ENCODE results near the gene PEF1.

Gene PEF1

GRCh38 chr1:31671561-31672201, 27.0 kb upstream of the PEF1 start:
- DNase-seq (ENCODE audit: low read depth): no peak

GRCh38 chr1:31671147-31671546, 26.5 kb upstream of the PEF1 start:
- DNase-seq (ENCODE audit: low read depth): no peak

- no peak for DNase-seq (ENCODE audit: low read depth)
Observed at GRCh38 chr1:31670593-31670964, 25.9 kb upstream of the PEF1 start.

- DNase-seq (ENCODE audit: low read depth): no peak
Observed at GRCh38 chr1:31669786-31670592, 25.3 kb upstream of the PEF1 start.

- DNase-seq (ENCODE audit: low read depth): no peak
Observed at GRCh38 chr1:31669433-31669785, 24.7 kb upstream of the PEF1 start.

- no peak for DNase-seq (ENCODE audit: low read depth)
Observed at GRCh38 chr1:31668303-31668883, 23.7 kb upstream of the PEF1 start.

- no peak for DNase-seq (ENCODE audit: low read depth)
Observed at GRCh38 chr1:31667065-31667785, 22.5 kb upstream of the PEF1 start.

- DNase-seq (ENCODE audit: low read depth): no peak
Observed at GRCh38 chr1:31666263-31666963, 21.7 kb upstream of the PEF1 start.

- DNase-seq (ENCODE audit: low read depth): no peak
Observed at GRCh38 chr1:31665234-31665878, 20.7 kb upstream of the PEF1 start.

GRCh38 chr1:31664528-31664927, 19.9 kb upstream of the PEF1 start:
- no peak for DNase-seq (ENCODE audit: low read depth)

GRCh38 chr1:31663622-31664452, 19.2 kb upstream of the PEF1 start:
- DNase-seq (ENCODE audit: low read depth): peak; percentile 50

- DNase-seq (ENCODE audit: low read depth): no peak
Observed at GRCh38 chr1:31662463-31662862, 17.8 kb upstream of the PEF1 start.

GRCh38 chr1:31661856-31662255, 17.2 kb upstream of the PEF1 start:
- DNase-seq (ENCODE audit: low read depth): no peak

- DNase-seq (ENCODE audit: low read depth): no peak
Observed at GRCh38 chr1:31660871-31661455, 16.3 kb upstream of the PEF1 start.

- no peak for DNase-seq (ENCODE audit: low read depth)
Observed at GRCh38 chr1:31659889-31660288, 15.2 kb upstream of the PEF1 start.

- no peak for DNase-seq (ENCODE audit: low read depth)
Observed at GRCh38 chr1:31658721-31659120, 14.0 kb upstream of the PEF1 start.

- no peak for DNase-seq (ENCODE audit: low read depth)
Observed at GRCh38 chr1:31657972-31658510, 13.4 kb upstream of the PEF1 start.

GRCh38 chr1:31657020-31657804, 12.5 kb upstream of the PEF1 start:
- DNase-seq (ENCODE audit: low read depth): no peak

- no peak for DNase-seq (ENCODE audit: low read depth)
Observed at GRCh38 chr1:31655756-31656155, 11.1 kb upstream of the PEF1 start.

All from stimulated activated CD8-positive, alpha-beta memory T cell treated with anti-CD3 and anti-CD28 coated beads, Interleukin-7, amount 100 ng/mL, for 24 hours (primary cell).